BJ (cell line): ENCODE data around the gene ZSCAN30. TPM values are rescaled to one million over a fixed set of nuclear protein-coding genes. Genes with fewer than 3 reads are reported as not detected.

Experiments used
- CTCF ChIA-PET: fragments of 350-600 bp; formaldehyde crosslinking; extraction: SDS; loops from one replicate; lab custom pipeline; 2021; ENCODE audit warnings: antibody characterized with exemption, inconsistent platforms; lab: Yijun Ruan, JAX
- POLR2A ChIA-PET: fragments of 300-600 bp; sonication (Branson Sonifier 250); formaldehyde crosslinking; extraction: SDS; loops from one replicate; lab custom pipeline; 2021; ENCODE audit warnings: antibody characterized with exemption; lab: Charles Lee
- DNase-seq: peaks from one replicate; pipeline ENCODE4 v3.0.0-alpha.2; 2011; ENCODE audit warnings: low read depth
- H3K27me3 ChIP-seq: 2 replicates; pipeline ENCODE4 v1.6.0; 2011; ENCODE audit warnings: low read length; ENCODE audit not compliant: control insufficient read depth, insufficient read depth
- H3K36me3 ChIP-seq: 2 replicates; pipeline ENCODE4 v1.5.1; 2011; ENCODE audit warnings: low read length; ENCODE audit not compliant: control insufficient read depth, insufficient read depth
- H3K4me3 ChIP-seq: 2 replicates; pipeline ENCODE4 v1.5.1; 2011; ENCODE audit warnings: low read depth, mild to moderate bottlenecking, control low read depth, low read length
- polyA plus RNA-seq: library from polyadenylated mRNA; depleted of rRNA; stranded (reverse); fragments of >200 nt; gene quantifications from 2 replicates; pipeline ENCODE4 v1.2.3, GENCODE V29; 2011
- TF ChIP-seq, protein P1 (sequence below): IDR thresholded peaks from 2 replicates; pipeline ENCODE4 v1.5.1; 2011; ENCODE audit warnings: low read depth, mild to moderate bottlenecking, control low read depth, inconsistent platforms, low read length, moderate library complexity; ENCODE audit not compliant: insufficient read depth

Gene ZSCAN30
- polyA plus RNA-seq, 1 experiment: 7.5 TPM

- POLR2A ChIA-PET: no interaction called here
- H3K4me3 ChIP-seq: no peak overlapping the region
- CTCF ChIA-PET: no interaction called here
- H3K36me3 ChIP-seq: peaks cover 26% of the 10 kb centered on the region
- DNase-seq: no peak
- H3K27me3 ChIP-seq: no peaks in the 10 kb centered on the region
- TF ChIP-seq, protein P1, sequence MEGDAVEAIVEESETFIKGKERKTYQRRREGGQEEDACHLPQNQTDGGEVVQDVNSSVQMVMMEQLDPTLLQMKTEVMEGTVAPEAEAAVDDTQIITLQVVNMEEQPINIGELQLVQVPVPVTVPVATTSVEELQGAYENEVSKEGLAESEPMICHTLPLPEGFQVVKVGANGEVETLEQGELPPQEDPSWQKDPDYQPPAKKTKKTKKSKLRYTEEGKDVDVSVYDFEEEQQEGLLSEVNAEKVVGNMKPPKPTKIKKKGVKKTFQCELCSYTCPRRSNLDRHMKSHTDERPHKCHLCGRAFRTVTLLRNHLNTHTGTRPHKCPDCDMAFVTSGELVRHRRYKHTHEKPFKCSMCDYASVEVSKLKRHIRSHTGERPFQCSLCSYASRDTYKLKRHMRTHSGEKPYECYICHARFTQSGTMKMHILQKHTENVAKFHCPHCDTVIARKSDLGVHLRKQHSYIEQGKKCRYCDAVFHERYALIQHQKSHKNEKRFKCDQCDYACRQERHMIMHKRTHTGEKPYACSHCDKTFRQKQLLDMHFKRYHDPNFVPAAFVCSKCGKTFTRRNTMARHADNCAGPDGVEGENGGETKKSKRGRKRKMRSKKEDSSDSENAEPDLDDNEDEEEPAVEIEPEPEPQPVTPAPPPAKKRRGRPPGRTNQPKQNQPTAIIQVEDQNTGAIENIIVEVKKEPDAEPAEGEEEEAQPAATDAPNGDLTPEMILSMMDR: no peak
Observed at GRCh38 chr18:35246831-35247230, 43.2 kb downstream of the ZSCAN30 start.

GRCh38 chr18:35245719-35246317, 44.2 kb downstream of the ZSCAN30 start:
- ChIA-PET POLR2A (no interaction called here), CTCF (interaction anchor here (0.8 to 1.6 kb wide), 2 partner anchors 8 to 17 kb away, joined by 3 to 4 read pairs; no protein-coding TSS in a partner anchor)
- no peak for DNase-seq
- Histone ChIP-seq H3K4me3 (no peak overlapping the region), H3K27me3 (no peaks in the 10 kb centered on the region), H3K36me3 (peaks cover 26% of the 10 kb centered on the region)
- TF ChIP-seq, protein P1: no peak

- ChIA-PET POLR2A (no interaction called here), CTCF (interaction anchor here (1.6 kb wide), 1 partner anchor 18 kb away, joined by 4 read pairs; no protein-coding TSS in a partner anchor)
- peaks cover 25% of the 10 kb centered on the region for H3K36me3 ChIP-seq
Observed at GRCh38 chr18:35244671-35245070, 45.4 kb downstream of the ZSCAN30 start.

DNA sequence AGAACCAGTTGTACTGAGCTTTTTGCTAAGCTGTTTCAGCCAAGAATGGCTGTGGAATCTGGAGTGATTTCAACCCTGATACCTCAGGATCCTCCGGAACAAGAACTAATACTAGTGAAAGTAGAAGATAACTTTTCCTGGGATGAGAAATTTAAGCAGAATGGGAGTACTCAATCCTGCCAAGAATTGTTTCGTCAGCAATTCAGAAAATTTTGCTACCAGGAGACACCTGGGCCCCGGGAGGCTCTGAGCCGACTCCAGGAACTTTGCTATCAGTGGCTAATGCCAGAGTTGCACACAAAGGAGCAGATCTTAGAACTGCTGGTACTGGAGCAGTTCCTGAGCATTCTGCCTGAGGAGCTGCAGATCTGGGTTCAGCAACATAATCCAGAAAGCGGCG, 47.6 kb downstream of the ZSCAN30 start:
- no peaks in the 10 kb centered on the region for H3K27me3 ChIP-seq

More at GRCh38 chr18:35244671-35245070, 45.4 kb downstream of the ZSCAN30 start:
- TF ChIP-seq, protein P1: no peak
- no peaks in the 10 kb centered on the region for H3K27me3 ChIP-seq
- no peak for DNase-seq
- H3K4me3 ChIP-seq: no peak overlapping the region

DNA sequence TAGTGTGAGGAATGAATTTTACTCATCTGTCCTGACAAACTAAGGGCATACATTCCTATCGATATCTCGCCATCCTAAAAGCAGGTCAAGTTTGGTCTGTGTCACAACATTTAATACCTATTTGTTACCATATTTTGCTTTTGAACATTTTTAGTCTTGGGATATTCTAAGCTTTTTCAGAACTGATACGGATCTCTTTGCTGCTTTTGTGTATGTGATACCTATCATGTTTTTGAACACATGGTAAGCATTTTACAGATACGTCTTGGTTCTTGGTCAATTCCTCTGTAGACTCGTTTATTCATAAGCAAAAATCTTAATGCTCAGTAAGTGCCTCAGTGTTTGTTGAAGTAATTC, 48.6 kb downstream of the ZSCAN30 start:
- TF ChIP-seq, protein P1: no peak
- DNase-seq: no peak
- H3K27me3 ChIP-seq: no peaks in the 10 kb centered on the region
- ChIA-PET CTCF (interaction anchor here (1.0 kb wide), 1 partner anchor 106 kb away, joined by 3 read pairs; no protein-coding TSS in a partner anchor), POLR2A (interaction anchor here (0.8 kb wide), 1 partner anchor 112 kb away, joined by 5 read pairs; no protein-coding TSS in a partner anchor)
- H3K4me3 ChIP-seq: peak overlapping the region; percentile 53
- H3K36me3 ChIP-seq: peaks cover 20% of the 10 kb centered on the region

More for the DNA sequence above, 47.6 kb downstream of the ZSCAN30 start:
- TF ChIP-seq, protein P1: no peak
- Histone ChIP-seq H3K36me3 (peaks cover 23% of the 10 kb centered on the region), H3K4me3 (no peak overlapping the region)
- no peak for DNase-seq
- ChIA-PET CTCF (interaction anchor here (1.0 kb wide), 1 partner anchor 22 kb away, joined by 3 read pairs; no protein-coding TSS in a partner anchor), POLR2A (no interaction called here)
